PC-9 (cell line): ENCODE measurements around the gene AOPEP. TPM values are rescaled to one million over a fixed set of nuclear protein-coding genes. Genes with fewer than 3 reads are reported as not detected.

ENCODE experiments used
- BruUV-seq: library from RNA; stranded (reverse); fragments of 400-500 nt; replicated peaks from 2 replicates; lab custom pipeline; 2021; lab: Mats Ljungman, UMichigan
- CTCF ChIA-PET: fragments of 300-600 bp; sonication (Branson Sonifier 250); formaldehyde crosslinking; loops from one replicate; lab custom pipeline; 2022; ENCODE audit warnings: antibody characterized with exemption; lab: Charles Lee
- POLR2A ChIA-PET: fragments of 300-600 bp; sonication (Branson Sonifier 250); formaldehyde crosslinking; loops from one replicate; lab custom pipeline; 2022; ENCODE audit warnings: antibody characterized with exemption; ENCODE audit not compliant: unreplicated experiment; lab: Charles Lee
- DNase-seq, 2 experiments: peaks; one replicate each; pipeline versions ENCODE4 v3.0.0 to v3.0.0-alpha.2; 2015 to 2022; ENCODE audit warnings: mixed read lengths in 1 of 2
- H2AFZ ChIP-seq: fragments of 200-600 bp; sonication (generic); 2 replicates; pipeline ENCODE4 v1.8.1; 2017; ENCODE audit warnings: antibody characterized with exemption
- H3F3A ChIP-seq: fragments of 200-600 bp; sonication (generic); 2 replicates; pipeline ENCODE4 v1.8.1; 2017; ENCODE audit warnings: antibody characterized with exemption, mild to moderate bottlenecking, low read depth; ENCODE audit not compliant: insufficient read depth
- H3K27ac ChIP-seq: fragments of 200-600 bp; sonication (generic); 2 replicates; pipeline ENCODE4 v1.6.1; 2016; ENCODE audit warnings: mixed run types
- H3K27me3 ChIP-seq: fragments of 200-600 bp; sonication (generic); 2 replicates; pipeline ENCODE4 v1.6.1; 2016; ENCODE audit warnings: low read depth, mixed run types; ENCODE audit not compliant: insufficient read depth
- H3K36me3 ChIP-seq: fragments of 200-600 bp; sonication (generic); 2 replicates; pipeline ENCODE4 v1.6.1; 2016; ENCODE audit warnings: low read depth, mixed run types
- H3K4me1 ChIP-seq: fragments of 200-600 bp; sonication (generic); replicated peaks from 2 replicates; pipeline ENCODE4 v1.6.1; 2016; ENCODE audit warnings: mixed run types; ENCODE audit not compliant: insufficient read depth
- H3K4me2 ChIP-seq: fragments of 200-600 bp; sonication (generic); 2 replicates; pipeline ENCODE4 v1.6.1; 2017; ENCODE audit warnings: mixed run types
- H3K4me3 ChIP-seq: fragments of 200-600 bp; sonication (generic); 2 replicates; pipeline ENCODE4 v1.6.1; 2016; ENCODE audit warnings: mixed run types
- H3K79me2 ChIP-seq: fragments of 200-600 bp; sonication (generic); 2 replicates; pipeline ENCODE4 v1.6.1; 2017; ENCODE audit warnings: low read depth, mixed run types
- H3K9me2 ChIP-seq: fragments of 200-600 bp; sonication (generic); 2 replicates; pipeline ENCODE4 v1.8.1; 2017; ENCODE audit warnings: mild to moderate bottlenecking; ENCODE audit not compliant: insufficient read depth
- H3K9me3 ChIP-seq: fragments of 200-600 bp; sonication (generic); 2 replicates; pipeline ENCODE4 v1.8.1; 2016; ENCODE audit warnings: low read depth; ENCODE audit not compliant: insufficient read depth
- H4K20me1 ChIP-seq: fragments of 200-600 bp; sonication (generic); 2 replicates; pipeline ENCODE4 v1.8.1; 2017; ENCODE audit not compliant: insufficient read depth
- CTCF ChIP-seq: fragments of 200-600 bp; sonication (generic); conservative IDR thresholded peaks from 2 replicates; pipeline ENCODE4 v1.6.1; 2017; ENCODE audit warnings: mixed run types, antibody characterized with exemption, mild to moderate bottlenecking, moderate library complexity
- EZH2 ChIP-seq: fragments of 200-600 bp; sonication (generic); IDR thresholded peaks from 2 replicates; pipeline ENCODE4 v1.8.0; 2017; ENCODE audit warnings: antibody characterized with exemption, low read depth
- intact Hi-C: fragments of 100-400 bp; cut with micrococcal nuclease; formaldehyde crosslinking; loops from one replicate; pipeline ENCODE4 v1.10.0; 2022; ENCODE audit not compliant: unreplicated experiment
- total RNA-seq: library from RNA; stranded (reverse); gene quantifications from 2 replicates; pipeline ENCODE4 v1.2.3, GENCODE V29; 2021

Gene AOPEP
- total RNA-seq, 1 experiment from 2014 or later: 90.0 TPM

- H4K20me1 ChIP-seq: no peaks in the 10 kb centered on the region
- H3K9me2 ChIP-seq: no peaks in the 10 kb centered on the region
- no peaks in the 10 kb centered on the region for H3K9me3 ChIP-seq
- no peaks in the 10 kb centered on the region for H3K27me3 ChIP-seq
- CTCF ChIA-PET: no interaction called here
- no peak overlapping the region for H2AFZ ChIP-seq
- H3K4me2 ChIP-seq: no peak overlapping the region
- no peaks in the 10 kb centered on the region for H3K4me1 ChIP-seq
- TF ChIP-seq CTCF (no peak), EZH2 (no peak)
- no peak overlapping the region for H3K27ac ChIP-seq
- POLR2A ChIA-PET: interaction anchor here (0.6 kb wide), 1 partner anchor 9 kb away, joined by 3 read pairs; no protein-coding TSS in a partner anchor
- no peak overlapping the region for H3K4me3 ChIP-seq
- DNase-seq: no peak
- H3K79me2 ChIP-seq: no peaks in the 10 kb centered on the region
- intact Hi-C loops: no loop called here
- no peaks in the 10 kb centered on the region for H3K36me3 ChIP-seq
- no peaks in the 10 kb centered on the region for H3F3A ChIP-seq
- BruUV-seq: no TSS peak
Observed at GRCh38 chr9:94995048-94995693, 268.7 kb downstream of the AOPEP start.

- no peak overlapping the region for H3K4me3 ChIP-seq
- no peaks in the 10 kb centered on the region for H3K4me1 ChIP-seq
- no TSS peak for BruUV-seq
- H3K36me3 ChIP-seq: no peaks in the 10 kb centered on the region
- intact Hi-C loops: no loop called here
- TF ChIP-seq CTCF (no peak), EZH2 (no peak)
- H4K20me1 ChIP-seq: no peaks in the 10 kb centered on the region
- no peak overlapping the region for H3K27ac ChIP-seq
- H3K9me2 ChIP-seq: no peaks in the 10 kb centered on the region
- no peak overlapping the region for H2AFZ ChIP-seq
- no peaks in the 10 kb centered on the region for H3K9me3 ChIP-seq
- H3K27me3 ChIP-seq: no peaks in the 10 kb centered on the region
- ChIA-PET CTCF (no interaction called here), POLR2A (interaction anchor here (0.7 kb wide), 1 partner anchor 125 kb away, joined by 3 read pairs; no protein-coding TSS in a partner anchor)
- no peaks in the 10 kb centered on the region for H3K79me2 ChIP-seq
- H3F3A ChIP-seq: no peaks in the 10 kb centered on the region
- DNase-seq: no peak
- no peak overlapping the region for H3K4me2 ChIP-seq
Observed at GRCh38 chr9:94996641-94997040, 270.1 kb downstream of the AOPEP start.

- ChIA-PET POLR2A (no interaction called here), CTCF (no interaction called here)
- Histone ChIP-seq H3K4me2 (no peak overlapping the region), H3K4me1 (peaks cover 2% of the 10 kb centered on the region; the same call in 1 of the 2 replicates), H3F3A (no peaks in the 10 kb centered on the region), H3K27ac (no peak overlapping the region), H3K9me2 (no peaks in the 10 kb centered on the region), H4K20me1 (no peaks in the 10 kb centered on the region), H3K9me3 (no peaks in the 10 kb centered on the region), H2AFZ (no peak overlapping the region), H3K4me3 (no peak overlapping the region), H3K79me2 (peaks cover 7% of the 10 kb centered on the region; the same call in 1 of the 2 replicates), H3K36me3 (no peaks in the 10 kb centered on the region), H3K27me3 (no peaks in the 10 kb centered on the region)
- TF ChIP-seq CTCF (no peak), EZH2 (no peak)
- intact Hi-C loops: no loop called here
- no TSS peak for BruUV-seq
- no peak for DNase-seq
Observed at GRCh38 chr9:94997727-94998126, 271.2 kb downstream of the AOPEP start.
